DMS53 (cell line): ENCODE results near the gene CORO1C.

Experiments
- DNase-seq: peaks from one replicate; lab custom pipeline; 2025; lab: John Stamatoyannopoulos, UW

The CORO1C gene

DNA sequence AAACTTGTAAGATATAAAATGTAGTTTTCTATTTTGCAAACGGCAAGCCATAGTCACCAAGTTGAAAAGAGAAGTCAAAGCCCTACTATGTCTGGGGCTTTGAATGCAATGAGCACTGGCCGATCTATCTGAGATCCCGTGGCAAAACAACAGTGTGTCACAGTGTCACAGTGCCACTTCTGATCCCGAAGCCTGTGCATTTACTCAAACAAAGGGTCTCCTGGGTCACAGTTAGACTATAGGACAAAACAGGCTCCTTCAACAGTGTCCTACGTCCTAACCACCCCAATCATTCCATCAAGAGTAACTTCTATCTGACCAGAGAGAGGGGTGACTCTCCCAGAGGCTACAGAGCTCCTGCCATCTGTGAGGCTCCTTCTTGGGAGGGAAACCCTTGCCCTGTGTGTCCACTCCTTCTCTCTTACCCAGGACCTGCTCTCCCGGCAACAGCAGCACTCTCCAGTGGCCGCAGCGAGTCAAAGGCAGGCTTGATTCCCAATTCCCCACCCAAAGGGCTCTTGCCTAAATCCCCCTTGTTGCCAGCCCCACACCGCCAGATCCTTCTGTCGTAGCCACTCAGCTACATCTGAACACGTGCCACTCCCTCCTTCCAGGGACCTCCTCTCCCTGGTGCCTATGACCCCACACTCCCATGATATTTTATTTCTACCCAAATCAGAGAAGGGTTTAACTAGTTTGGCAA is 83.6 kb downstream of the CORO1C start:
- DNase-seq, result no peak

DNA sequence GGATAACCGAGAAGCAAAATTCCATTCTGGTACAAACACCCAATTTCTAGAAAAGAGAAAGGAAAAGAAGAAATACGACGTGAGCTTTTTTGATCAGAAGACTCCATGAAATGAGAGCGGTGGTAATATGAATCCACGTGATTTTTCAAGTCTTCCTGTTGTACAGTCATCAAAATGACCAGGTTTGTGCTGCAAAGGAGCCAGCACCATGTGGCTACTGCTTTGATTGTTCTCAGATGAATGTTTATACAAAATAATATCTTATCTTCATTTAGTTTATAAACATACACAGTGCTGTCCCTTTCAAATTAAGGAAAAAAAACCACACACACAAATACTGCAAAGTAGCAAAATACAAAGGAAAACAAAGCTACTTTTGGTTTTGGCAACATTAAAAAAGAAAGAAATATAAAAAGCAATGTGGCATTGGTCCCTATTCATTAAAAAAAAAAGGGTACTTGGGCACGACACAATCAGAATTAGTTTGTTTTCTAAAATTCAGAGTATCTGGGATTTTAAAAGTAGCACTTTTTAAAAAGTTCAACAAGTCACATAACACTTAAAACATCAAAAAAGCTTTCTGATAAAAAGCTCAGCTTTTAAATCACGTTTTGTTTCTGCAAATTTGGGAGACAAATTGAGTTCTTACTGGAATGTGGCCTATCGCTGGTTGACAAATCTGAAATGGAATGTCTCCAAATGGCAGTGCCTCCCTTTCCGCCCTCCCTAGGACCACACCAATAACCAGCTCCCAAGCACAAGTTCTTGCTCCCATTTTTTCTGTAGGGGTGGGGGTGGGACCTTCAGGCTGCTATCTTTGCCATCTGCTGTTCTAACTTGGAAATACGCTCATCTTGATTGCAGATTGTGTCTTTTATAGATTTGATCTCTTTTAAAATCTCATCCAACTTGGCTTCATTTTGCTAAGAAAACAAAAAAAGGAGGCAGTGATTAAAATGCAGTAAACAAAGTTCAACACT is 84.4 kb downstream of the CORO1C start:
- DNase-seq, result no peak

DNA sequence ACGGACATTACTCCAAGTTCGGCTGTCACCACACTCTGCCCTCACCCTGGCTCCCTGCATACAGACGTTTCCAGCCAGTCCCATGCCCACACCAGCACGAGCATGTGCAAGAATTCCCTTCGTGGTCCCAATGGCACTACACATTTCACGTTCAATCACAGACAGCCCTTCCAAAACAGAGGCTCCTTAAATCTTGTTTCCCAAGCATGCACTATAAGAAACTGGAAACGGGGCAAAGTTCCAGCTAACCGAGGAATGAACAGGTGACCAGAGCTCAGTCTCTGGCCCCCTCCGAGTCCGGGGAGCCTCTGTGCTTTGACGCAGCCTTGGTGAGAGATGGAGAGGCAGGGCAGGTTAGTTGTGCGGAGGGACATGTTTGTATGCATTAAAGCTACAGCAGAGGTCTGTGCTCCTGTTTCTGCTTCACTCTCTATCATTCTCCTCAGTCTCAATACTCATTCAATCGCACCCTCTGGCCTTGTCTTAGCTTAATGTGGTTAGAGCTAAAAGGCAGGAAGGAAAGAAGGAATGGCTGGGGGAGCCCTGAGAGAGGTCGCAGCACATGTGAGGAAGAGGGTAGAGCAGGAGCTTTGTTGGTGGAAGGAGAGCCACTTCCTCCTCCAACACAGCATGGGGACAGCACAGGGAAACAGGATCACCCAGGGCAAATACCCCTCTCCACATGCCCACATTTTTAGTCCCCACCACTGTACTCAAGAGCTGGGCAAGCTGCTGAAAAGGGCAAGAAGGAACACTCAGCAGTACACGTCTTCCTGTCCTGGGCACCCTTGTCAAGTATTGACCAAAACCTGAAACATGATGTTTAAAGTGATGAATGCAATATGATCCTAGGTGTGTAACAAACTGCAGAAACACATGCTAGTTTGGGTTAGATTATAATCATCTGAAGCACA is 85.4 kb downstream of the CORO1C start:
- DNase-seq, result no peak

DNA sequence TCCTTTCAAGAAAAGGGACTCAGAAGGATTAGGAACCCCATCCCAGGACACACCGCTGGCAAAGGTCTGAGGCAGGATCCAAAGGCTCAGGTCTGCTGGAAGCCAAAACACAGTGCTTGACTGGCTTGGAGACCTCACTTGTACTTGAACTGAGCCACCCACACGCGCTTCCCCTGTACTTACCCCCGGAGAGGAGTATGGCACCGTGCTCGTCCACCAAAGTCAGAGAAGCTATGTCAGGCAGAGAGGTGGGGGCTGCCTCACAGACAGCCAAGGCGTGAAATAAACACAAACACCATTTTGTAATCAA is 86.6 kb downstream of the CORO1C start:
- DNase-seq, result no peak

DNA sequence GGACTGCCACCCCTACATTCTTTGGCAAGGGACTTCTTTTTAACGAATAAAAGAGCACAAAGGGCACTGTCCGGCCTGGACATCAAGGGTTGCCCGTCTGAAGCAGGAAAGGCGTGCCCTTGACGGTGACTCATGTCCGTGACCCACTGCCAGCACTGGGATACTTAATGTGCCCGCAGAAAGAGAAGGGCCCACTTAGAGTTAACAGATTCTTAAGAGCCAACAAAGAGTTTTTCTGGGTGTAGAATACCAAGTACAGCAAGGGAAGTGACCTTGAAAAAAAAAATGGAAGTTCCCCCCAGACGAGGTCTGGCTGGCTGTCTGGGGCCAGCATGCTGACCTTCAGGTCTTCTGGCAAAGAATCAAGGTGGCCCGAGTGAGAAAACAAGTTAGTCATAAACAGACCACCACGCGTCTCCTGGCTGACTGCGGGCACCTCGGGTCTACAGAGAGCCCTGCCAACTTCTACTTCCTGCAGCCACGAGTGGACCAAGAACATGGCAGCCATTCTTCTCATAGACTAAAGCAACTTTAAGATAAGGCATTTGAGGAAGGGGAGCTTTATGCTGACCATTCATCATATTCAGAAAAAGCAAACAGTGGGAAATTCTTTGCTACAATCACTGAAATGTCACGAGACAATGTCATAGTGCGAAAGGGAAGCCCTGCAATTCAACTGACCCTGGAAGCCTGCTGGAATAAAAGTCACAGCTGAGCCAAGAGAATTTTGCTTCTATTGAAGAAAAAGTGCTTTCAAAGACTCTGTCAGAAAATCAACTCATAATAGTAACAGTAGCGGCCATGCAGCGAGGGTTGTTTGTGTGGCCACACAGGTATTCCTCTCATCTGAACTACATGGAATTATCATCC is 87.1 kb downstream of the CORO1C start:
- peak; percentile 72 for DNase-seq

DNA sequence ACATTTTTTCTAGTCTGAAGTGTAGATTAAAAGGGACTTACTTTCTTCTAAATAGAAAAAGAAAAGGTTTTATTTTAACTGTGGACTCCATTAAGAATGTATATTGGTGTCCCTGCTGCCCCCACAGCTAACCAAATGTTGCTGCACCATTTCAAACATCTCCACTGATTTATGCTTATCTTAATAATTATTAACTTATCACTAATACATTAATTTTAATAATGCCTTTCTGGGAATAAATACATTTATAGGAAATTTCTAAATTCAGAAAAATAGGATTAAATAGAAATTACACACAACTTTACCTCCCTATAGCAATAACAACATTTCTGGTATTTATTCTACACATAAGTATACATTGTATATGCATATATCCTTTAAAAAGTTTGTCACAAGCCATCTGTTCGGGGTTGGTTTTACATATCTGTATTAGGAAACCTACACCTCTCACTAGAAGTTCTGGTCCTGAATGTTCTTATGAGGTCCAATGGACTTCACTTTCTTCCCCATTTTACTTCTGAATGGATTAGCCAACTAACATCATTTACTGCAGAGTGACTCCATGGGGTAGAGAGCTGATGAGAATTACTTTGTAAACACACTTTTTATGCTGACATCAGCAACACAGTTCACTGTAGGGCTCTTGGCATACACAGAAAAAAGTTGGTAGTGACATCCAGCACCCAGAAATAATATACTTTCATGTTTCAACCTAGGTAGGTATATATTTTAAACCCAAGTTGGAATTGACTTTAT is 88.2 kb downstream of the CORO1C start:
- DNase-seq, result peak; percentile 51

DNA sequence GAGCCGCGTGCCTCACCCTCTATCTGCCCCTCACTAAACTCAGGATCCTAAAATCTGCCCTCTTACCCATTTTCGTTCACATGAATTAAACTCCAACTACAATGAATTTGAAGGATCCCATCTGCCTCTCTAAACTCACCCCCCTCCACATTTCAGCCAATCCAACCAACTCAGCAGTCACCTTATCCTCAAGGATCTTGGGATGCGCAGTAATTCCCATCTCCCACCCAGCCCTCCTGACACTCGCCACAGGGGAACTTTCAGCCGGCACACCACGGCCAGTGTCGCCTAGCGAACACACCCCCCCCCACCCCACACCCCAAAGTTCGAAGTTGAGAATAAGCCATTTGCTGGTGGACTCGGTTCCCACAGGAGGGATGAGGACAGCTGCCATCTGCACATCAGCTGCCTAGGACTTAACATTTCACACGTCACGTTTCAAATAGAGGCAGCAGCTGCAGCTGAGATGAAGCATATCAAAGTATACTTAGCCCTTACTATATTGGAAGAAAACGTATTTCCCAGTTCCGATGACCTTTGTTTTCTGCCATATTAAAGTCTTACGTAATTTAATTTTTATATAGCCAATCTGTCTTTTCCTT is 88.9 kb downstream of the CORO1C start:
- DNase-seq, result peak; percentile 98

DNA sequence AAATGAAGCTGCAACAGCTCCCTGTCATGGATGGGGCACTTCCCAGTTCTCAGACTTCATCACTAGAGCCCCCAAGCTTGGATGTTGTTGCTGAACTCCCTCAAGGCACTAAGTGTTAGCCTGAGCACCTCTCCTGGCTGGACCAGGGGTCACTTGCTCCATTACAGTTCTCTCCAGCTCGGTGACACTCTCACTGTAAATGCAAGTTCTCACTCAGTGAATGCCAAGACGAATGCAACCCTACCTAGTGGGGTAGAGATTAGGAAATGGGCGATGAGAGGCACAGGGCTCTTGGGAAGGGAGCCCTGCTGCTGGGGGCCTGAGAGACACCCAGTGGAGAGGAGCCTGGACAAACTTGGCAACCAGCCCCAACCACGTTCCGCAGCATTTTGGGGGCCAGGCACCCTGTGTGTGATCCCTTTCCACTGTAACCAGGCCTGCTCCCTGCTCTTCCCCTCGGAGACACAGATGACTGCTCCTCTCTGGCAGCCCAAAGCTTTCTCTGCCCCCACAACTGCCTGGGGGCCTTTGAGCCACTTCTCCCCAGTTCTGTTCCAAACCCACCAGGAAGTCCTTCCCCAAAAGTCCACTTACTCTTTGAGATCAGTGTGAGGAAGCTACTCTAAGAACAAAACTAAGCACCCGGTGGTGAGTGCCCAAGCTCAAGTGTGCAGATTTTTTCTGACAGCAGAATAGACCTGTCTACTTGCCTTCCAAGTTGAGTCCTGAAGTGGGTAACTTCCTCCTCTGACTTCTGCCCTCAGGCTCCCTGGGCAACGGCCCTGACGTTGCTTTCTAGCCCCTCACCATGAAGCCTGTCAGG is 89.7 kb downstream of the CORO1C start:
- peak; percentile 72 for DNase-seq

DNA sequence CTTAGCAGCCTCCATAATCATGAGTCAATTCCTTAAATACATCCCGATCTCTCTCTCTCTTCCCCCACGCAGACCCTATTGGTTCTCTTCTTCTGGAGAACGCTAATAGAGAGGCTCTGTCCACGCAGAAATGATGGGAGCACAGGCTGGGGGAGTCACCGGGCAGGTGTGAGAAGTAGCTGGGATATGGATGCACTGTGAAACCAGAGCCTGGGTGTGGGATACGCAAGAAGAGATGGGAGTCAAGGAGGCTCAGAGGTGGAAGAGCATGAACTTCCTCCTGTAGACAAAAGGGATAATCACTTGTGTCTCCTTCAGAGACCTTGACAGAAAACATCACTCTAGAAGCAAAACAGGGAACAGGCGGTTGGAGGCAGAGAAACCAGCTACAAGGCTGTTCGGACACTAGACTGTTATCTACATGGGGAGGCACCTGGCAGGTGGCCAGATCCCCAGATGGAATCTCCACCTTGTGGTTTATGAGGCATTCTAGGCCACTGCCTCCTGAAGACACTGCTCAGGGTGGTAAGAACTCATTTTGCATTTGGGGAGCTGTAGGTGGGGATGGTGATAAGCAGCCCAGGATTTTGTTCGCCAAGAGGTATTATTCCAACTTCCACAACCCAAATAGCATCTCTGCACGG is 90.4 kb downstream of the CORO1C start:
- peak; percentile 47 for DNase-seq

DNA sequence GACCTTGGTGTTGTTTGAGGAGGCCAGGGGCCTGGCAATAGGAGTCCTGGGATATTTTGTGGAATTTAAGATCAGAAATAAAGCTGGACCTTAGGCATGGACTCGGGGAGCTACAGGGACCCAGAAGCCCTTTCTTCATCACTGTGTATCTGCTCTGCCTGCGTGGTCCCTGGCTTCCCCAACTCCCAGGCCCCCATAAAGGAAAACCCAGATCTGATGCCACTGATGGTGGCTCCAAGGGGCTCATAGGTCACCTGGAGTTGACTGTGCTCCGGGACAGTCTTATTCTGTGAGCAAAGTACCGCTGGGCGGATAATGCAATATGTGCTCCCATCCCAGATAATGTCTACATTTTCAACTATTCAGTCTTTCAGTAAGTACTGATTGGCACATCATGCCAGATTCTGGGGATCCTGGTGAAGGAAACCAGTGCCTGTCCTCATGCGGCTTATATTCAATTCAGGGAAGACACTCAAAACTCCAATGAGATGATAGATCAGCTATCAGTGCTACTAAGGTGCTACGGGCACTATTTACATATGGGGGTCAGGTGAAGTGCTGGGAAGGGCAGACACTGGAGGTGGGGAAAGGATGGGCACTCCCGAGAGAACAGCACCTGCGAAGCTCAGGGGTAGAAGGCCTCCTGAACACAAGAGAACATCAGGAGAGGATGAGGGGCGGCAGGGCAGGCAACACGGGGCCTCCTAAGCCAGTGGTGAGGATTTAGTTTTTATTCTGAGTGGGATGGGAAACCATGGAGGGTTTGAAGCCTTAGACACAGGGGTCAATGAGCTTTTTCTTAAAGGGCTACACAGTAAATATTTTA is 92.1 kb downstream of the CORO1C start:
- DNase-seq, result no peak

DNA sequence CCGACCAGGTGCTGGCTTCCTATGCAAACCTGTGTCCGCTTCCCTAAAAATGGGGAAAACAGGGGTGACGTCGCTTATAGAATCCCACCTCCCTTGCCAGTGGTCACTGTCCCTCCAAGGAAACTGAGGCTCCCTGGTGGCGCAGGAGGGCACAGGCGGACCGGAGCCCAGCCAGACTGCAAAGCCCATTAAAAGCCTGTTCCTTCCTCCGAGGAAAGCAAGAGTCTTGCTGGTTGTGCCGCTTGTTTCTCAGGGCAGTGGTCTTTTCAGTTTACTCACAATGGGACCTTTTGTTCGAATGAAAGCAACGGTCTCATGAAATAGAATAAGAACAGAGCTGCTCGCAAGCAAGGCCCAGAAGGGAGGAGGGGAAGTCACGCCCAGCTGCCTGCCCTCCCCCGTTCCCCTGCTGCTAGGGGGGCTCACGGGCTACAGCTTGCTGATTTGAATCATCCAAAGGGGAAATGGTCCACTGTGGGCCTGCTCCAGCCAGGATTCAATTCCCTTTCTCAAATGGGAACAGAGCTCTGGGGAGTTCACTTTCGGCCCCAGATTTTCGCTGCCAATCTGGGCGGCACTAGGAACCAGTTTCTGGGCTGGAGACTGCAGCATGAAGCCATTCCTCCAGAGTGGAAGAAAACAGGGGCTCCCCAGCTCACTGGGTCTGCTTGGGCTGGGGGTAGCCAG is 93.0 kb downstream of the CORO1C start:
- no peak for DNase-seq

DNA sequence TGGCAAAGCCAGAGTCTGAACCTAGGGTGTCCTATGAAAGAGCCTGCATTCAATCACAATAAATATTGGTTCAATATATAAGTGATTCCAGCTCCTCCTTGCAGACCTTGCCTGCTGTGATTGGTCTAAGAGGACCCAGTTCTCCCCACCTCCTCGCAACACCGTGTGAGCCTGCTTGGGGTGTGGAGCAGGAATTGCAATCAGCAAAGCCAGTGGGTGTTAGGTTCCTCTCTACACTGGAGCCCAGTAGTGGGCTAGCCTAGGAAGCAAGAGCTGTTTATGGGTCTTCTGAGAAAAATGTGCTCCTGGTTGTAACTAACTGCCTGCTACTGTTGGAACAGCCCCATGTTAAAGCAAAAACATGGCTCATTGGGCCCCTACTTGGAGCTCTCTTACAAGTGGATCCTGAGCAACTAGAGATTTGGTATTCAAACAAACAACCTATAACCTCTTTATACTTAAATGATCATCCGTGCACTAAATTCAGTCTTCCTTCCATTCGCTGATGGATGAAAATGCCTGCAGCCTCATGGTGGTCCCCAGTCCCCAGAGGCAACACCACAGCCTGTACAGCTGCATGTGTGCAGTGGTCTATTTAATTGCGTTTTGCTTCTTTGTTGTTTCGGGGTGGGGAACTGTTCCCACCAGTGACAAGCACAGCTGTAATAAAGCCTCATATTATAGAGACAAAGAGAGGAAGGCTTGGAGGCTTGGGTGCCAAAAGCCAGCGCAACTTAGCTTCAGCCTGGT is 93.9 kb downstream of the CORO1C start:
- no peak for DNase-seq

DNA sequence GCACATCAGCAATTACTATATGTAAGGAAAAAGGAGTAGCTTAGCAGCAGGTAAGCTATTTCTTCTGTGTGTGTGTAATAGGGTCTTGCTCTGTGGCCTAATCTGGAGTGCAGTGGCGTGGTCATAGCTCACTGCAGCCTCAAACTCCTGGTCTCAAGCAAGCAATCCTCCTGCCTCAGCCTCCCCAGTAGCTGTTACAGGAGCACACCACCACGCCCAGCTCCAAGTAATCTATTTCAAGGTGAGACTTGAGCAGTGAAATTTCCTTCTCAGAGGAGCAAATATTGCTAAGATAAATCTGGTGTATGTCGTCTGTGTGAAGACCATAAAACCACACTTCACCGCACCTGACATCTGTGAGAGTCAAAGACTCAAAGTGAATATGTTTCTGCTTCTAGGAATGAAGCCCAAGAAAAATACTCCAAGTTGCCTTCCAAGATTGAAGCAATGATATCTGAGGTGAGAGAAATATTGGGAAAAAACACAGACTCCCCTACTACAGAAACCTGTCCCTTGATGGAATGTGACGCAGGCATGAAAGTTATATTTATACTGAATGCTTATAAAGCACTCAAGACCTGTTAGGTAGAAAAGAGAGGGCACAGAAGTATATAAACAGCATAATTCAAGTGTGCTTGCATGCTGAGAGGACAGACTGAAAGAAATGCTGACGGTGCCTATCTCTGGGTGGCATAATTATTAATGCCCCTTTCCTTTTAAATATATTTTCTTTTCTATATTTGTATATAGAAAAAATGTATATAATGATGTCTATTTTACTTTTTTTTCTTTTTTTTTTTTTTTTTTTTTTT is 95.1 kb downstream of the CORO1C start:
- no peak for DNase-seq

DNA sequence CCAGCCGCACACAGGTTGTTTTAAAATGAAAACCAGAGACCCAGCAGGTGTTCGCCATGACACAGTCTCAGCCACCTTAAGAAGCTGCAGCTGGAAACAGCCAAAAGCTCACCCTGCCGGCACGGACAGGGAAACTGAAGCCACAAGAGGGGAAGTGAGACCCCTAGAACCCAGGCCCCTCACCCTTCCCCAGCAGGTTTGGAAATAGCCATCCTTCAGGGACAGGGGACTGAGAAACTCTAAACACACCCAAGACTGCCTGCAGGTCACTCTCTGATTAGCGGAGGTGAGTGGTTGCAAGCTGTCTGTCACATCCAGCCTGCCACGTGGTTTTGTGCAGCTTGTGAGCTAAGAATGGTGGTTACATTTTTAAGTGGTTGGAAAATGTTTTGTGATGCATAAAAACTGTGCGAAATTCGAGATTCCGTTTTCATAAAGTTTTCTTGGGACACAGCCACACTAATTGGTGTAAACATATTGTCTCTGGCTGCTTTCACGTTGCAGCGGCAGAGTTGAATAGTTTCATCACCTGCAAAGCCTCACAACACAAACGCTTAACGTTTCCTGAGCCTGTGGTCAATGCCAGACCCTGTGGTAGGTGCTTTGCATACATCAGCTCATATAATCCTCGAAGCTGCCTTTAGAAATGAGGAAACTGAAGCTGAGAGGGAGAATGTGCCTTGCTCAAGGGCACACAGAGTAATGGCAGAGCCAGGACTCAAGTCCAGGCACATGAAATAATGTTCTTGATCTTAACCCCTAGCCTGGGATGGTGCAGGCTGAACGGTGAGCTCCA is 95.9 kb downstream of the CORO1C start:
- DNase-seq, result peak; percentile 38

DNA sequence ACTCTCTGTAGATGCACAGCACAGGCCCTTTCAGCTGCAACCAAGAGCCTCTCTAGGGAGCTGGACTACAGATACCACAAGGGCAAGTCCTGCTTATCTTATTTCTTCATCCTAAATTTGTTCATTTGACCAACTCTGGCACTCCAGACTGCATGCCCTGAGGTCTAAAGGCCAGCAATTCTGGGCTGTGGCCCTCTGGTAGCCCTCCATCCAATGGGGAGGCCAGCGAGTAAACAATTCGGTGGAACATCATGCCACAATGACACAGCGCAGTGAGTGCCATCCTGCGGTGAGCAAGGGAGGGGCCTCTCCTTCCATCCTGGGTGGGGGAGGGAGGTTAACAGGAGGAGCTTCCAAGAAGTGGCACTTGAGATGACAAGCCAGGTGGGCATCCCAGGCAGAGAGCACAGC is 97.0 kb downstream of the CORO1C start:
- peak; percentile 70 for DNase-seq
